GM18508 (cell line): ENCODE data around the gene NFKB2.

Source experiments
- ATAC-seq: cut with Tn5 transposase; IDR thresholded peaks from one replicate; pipeline ENCODE4 v1.9.1; 2021; ENCODE audit warnings: moderate number of reproducible peaks; ENCODE audit not compliant: insufficient read depth, unreplicated experiment

The NFKB2 gene

DNA sequence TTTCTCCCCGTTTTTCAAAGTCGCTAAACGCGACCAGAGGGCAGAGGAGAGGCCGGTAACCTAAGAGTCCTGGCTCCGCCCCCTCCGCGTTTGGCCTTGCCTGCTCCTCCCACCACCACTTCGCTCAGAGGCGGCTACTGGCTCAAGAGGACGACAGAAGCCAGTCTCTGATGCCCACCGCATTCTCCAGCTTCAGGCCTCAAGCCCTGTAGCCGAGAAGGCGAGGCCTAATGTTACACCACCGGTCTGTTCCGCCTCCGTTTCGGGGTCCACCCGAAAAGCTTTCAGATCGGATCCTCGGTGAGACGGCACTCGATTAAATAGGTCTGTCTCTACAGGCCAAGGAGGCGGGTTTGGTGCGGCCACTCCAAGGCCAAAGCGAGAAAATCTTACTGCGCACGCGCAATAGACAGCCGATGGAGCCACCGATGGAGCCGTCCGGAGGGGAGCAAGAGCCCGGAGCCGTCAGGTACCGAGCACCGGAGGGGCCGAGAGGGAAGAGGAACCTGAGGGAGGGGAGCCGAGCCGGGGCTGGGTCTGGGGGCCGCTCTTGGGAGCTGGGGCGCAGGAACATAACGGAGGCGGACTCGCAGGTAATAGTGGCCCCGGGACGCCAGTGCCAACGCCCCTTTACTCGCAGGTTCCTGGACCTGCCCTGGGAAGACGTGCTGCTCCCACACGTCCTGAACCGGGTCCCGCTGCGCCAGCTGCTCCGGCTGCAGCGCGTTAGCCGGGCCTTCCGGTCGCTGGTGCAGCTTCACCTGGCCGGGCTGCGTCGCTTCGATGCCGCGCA, 25.4 kb downstream of the NFKB2 start, which contains the start of gene FBXL15:
FBXL15 (plus strand) TSS at position 123 of the 793 bp plus-strand sequence; CDS start at position 417, 294 bp downstream.
- peak; percentile 42 for ATAC-seq

DNA sequence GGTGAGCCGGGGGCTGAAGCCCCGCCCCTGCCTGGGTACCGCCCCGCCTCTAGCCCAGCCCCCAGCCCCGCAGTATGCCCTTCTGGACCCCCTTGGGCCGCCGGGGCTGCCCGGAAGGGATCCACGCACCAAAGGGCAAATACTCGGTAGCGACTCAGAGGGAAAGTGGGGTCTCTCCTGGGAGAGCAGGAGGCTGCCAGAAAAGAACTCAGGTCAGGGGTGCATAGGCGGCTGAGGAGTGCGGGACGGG, 25.9 kb downstream of the NFKB2 start:
- ATAC-seq = no peak

DNA sequence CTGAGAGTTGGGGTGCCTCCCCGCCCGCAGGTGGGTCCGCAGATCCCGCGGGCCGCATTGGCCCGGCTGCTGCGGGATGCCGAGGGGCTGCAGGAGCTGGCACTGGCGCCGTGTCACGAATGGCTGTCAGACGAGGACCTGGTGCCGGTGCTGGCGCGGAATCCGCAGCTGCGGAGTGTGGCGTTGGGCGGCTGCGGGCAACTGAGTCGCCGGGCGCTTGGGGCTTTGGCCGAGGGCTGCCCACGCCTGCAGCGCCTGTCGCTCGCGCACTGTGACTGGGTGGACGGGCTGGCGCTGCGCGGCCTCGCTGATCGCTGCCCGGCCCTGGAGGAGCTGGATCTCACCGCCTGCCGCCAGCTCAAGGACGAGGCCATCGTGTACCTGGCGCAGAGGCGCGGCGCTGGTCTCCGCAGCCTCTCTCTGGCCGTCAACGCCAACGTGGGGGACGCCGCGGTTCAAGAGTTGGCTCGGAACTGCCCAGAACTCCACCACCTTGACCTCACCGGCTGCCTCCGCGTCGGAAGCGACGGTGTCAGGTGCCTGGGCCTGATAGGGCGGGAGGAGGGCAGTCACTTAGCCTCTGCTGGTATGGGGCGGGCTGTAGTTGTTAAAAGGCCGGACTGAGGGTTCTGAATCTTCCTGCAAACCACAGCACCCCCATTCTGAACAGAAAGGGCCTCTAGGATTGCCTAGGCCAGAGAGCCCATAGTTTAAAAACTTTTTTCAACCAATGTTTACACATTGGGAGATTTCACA, 26.4 kb downstream of the NFKB2 start:
- ATAC-seq = no peak

DNA sequence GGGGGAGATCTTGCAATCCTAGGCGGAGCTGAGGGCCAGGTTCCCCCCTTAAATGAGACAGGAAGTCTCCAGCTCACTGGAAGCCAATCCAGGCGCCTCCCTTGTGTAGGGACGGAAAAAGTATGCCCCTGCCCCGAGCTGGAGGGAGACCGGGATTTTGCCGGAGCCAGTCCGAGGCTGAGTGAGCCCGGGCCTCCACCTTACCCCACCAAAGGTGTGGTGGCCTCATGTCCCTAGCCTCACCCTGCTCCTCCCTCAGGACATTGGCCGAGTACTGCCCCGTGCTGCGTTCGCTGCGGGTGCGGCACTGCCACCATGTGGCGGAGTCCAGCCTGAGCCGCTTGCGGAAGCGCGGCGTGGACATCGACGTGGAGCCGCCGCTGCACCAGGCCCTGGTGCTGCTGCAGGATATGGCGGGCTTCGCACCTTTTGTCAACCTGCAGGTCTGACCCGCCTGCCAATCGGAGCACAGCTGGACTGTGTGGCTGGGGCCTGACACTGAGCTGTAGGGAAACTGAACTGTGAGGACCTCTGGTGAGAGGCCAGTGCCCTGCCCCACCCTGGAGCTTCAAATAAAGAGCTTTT, 27.1 kb downstream of the NFKB2 start:
- no peak for ATAC-seq

DNA sequence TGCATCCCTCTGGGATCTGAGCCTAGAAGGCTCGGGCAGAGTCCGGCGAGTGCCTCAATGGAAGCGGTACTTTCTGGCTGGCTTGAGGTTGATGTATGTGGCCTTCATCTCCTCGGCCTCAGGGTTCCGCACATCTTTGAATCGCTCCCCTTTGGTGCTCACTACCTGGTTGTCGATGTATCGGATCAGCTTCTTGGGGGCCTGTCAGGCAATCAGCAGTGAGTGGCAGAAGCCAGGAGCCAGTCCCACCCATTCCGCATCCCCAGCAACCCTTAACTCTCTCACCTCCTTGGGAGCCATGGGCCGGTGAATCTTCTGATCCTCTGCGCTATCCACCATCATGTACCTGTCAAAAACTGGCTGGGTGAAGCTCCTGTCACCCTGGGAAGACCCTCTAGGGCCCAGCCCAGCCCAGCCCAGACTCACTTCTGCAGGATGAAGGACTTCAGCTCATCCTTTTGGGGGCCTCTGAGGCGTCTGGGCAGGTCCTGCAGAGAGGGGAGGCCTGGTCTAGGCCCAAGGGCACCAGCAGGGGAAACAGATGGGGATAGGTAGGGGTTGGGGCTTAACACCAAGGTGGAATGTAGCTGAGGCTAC, 28.0 kb downstream of the NFKB2 start:
- ATAC-seq = no peak

DNA sequence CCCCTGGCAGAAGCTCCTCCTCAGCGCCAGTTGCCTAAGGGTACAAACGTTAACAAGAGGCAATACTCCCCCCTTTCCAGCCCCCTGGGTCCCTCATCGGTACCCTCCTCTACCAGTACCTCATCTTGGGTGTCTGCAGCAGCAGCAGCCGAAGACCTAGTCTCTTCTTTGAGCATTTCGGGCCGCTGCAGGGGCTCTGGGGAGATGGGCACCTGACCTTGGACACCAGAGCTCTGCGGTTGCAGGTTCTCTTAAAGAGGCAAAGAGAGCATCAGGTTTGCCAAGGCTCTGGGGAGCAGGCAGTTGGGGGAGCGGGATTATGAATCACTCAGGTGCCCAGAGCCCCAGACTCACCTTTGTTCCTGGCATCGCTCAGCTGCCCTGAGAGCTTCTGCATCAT, 28.6 kb downstream of the NFKB2 start:
- no peak for ATAC-seq

DNA sequence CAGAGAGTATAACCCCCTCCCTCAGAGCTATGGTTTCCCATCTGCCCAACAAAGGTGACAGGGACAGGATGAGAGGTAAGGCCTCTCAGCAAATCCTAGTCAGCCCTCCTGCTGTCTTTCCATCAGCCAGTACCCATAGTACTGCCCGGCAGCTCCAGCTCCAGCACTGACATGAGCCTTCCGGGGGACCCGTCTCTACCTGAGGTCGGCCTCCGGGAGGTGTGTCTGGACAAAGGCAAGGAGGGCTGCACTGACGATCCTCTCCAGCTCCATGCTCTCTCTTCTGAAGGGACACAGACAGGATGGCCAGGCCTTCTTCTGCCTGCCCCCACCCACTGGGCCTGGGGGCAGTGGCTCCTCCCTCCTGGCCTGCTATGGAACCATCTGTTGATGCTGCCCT, 29.4 kb downstream of the NFKB2 start:
- no peak for ATAC-seq

DNA sequence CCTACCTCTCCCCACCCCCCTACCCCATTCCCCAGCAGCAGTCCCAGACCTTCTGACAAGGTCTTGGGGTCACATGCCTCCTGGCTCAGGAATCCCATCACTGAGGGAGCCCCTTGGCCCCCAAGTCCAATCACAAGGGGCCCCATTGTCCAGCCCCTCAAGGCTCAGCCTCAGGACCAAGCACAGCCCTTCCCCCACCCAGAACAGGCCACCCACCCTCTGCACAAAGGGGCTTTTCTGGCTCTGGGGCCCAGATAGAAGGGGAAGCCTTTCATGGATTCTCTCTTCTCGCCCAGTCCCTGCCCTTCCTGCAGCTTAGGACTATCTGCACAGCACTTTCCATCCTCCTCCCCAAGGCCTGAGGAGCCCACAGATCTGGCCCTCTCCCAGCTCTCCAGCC, 29.9 kb downstream of the NFKB2 start:
- ATAC-seq = no peak

DNA sequence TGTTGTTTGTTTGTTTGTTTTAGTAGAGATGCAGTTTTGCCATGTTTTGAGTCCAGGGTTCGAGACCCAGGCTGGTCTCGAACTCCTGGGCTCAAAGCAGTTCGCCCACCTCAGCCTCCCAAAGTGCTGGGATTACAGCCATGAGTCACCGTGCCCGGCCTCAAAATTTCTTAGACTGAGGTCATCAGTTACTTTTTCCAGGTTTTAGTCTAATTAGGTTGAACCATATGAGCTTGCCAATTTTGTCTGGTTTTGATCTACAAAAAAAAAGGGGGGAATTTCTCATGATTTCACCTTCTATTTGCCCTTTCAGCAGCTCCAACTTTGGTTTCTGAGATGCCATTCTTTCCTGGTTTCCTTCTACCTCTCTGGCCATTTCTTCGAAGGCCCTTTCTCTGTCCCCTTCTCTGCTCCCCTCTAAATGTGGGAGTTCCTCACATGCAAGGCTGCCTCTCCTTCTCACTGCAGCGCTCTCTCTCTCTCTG, 31.3 kb downstream of the NFKB2 start:
- no peak for ATAC-seq

DNA sequence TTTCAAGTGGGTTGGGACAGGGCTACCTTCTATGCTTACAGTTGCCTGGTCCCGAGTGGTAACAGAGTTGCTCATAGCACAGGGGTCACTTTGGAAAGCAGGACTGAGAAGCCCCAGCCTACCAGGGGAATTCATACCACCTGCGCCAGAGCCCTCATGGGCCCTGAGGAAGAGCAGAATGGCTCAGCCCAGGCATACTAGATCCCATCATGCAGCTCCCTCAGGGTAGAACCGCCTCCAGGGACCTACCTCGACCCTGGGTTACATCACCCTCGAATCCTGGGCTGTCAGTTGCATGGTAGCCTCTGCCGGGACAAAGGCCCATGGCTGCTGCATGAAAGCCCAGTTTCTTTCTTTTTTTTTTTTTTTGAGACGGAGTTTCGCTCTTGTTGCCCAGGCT, 34.0 kb downstream of the NFKB2 start:
- ATAC-seq = no peak

DNA sequence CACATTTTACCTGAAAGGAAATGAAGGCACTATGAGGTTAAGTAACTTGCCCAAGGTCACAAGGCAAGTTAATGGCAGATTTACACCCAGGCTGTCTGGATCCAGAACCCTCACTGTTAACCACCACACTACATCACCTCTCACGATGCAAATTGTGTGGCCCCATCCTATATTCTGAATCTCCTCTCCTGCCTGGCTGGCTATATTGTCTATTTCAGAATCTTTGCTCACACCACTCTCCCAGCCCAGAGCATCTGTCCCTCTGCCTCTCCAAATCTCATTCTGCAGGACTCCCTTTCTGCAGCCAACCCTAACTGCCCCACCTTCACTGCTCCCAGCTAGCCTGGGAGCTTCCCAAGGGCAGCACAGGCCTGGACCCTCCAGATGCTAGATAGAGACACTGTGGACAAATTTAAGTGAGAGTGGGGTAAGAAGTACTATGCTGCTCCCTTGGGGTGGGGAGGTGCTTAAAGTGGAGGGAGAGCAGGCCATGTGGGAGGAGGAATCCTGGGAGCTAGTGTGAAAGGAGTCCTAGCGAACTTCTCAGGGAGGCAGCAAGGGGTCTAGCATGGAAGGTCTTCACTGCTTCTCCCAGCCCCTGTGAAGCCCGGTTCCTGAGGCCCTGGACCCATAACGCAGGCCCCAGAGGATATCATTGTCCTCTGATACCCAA, 36.1 kb downstream of the NFKB2 start:
- ATAC-seq = no peak

DNA sequence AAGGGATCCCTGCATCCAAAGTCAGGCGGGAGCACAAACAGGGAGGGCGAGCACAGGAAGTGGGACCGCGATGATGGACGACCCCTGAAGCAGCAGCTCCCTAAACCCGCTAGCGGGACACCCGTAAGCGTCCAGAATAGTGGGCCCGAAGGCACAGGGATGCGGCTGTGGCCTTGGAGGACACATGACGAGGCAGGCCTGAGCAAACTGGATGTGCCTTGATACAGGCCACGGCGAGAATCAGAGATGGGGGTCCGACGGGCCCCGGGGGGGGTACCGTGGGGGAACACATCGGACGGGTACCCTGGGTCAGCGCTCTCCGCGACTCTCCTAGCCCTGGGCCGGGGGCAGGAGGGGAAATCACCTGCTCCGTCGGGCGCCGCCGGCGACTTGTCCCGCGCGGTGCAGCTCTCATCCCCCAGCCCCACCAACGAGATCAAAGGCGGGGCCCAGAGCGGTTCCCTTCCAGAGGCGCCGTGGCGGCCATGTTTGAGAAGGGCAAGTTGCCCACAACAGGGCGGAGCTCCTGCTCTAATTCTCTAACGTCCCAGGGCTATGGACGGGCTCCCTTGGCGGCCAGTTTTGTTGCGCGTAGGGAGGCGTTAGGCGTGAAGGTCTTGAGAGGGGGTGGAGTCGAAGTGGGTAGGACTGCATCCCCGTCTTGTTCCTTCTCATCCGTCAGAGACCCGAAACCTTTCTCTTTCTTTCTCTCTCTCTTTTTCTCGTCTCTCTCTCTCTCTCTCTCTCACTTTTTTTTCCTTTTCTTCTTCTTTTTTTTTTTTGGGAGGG, 36.9 kb downstream of the NFKB2 start, which contains the start of gene CUEDC2:
CUEDC2 (minus strand) TSS at position 413 of the 789 bp plus-strand sequence. CDS start 7,386 bp downstream, outside the sequence.
- ATAC-seq = peak; percentile 86

DNA sequence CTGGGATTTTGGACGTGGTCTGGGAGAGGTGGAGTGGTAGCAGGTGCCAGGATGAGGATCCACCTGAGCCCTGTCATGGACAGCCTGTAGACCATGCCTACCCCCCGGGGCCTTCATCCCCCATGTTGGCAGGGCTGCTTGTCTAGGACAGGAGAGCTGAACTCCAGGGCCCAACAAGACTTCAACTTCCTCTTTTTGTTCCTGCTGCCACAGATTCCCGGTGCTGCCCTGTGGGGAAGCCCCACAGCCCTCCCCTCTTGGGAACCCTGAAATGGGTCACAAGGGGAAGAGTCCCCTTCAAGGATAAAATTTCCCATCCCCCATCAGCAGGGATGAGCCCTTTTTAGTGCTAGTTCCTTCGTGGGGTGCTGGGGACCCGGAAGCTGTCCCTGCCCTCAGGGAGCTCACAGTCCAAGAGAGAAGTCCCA, 38.1 kb downstream of the NFKB2 start:
- no peak for ATAC-seq

DNA sequence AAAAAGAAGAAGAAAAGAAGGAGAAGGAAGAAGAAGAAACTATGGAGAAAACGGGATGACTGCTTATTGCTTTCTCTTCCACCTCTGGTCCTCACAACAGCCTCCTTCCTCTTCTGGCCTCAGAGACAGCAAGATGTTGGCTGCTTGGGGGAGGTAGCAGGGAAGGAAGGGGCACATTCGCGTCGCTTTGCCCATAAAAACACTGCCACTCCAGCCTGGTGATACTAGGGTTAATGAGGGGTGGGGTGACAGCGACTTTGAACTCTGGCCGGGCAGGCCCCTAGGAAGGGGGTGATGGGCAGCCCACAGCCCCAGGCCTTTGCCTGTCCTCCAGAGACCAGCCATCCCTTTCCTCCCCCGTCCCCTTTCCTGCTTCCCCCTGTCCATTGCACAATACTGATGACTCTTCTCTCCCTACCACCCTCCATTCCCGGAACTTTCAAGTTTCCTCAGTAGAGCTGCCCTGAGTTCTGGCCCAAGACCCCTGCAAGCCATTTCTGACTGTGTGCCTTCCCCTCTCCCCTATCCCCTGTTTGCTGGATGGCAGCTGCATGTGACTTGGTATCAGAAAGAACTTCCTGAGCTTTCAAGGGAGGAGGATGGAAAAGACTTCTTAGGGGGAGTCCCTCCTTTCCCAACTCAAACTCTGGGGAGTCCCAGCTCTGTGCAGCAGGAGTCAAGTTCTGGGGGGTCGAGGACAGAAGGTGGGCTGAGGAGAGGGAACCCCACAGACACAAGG, 39.1 kb downstream of the NFKB2 start:
- no peak for ATAC-seq

DNA sequence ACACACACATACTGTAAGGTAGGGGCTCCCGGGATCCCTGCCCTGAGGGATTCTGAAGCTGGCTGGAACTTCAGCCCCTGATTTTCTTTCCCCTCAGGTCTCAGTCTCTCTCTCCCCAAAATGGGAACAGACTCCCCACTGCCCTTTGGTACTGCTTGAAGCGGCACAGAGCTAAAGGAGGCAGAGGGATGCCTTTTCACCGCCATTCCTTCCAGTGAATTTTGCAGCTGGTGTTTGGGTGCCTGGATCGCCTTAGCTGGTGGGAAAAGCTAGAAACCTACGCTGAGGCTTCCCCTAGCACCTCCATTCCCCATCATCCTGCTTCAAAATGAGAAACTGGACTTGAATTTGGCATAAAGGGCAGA, 39.6 kb downstream of the NFKB2 start:
- no peak for ATAC-seq

DNA sequence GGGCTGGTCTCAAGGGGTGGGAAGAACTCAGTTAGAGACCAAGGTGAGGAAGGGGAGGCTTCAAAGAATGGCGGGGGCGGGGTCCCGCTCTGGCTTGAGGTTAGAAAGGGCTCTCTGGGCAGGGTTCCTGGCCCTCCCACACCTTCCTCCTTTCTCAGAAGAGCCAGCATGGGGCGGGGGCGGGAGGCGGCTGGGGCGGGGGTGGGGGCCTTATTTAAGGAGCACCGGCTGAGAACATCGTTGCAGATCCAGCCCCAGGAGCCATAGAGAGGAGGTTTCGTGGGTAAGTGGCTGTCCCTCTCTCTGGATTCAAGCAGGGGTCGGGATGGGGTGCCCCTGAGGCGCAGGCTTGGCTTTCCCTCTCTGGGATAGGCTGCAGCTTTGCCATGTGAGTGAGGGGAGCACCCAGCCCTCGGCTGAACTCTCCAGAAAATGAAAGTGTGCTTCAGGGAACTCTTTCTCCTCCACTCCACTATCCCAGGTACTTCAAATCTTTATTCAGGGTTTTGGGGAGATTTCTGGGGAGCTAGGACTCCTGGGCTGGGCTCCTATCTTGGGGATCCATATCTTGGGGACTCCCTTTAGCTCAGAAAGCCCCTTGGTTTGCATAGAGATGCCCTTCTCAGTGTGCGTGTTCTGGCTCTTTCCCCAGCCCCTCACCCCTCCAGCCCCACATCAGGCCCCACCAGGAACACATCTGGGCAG, 40.2 kb downstream of the NFKB2 start:
- ATAC-seq = no peak

DNA sequence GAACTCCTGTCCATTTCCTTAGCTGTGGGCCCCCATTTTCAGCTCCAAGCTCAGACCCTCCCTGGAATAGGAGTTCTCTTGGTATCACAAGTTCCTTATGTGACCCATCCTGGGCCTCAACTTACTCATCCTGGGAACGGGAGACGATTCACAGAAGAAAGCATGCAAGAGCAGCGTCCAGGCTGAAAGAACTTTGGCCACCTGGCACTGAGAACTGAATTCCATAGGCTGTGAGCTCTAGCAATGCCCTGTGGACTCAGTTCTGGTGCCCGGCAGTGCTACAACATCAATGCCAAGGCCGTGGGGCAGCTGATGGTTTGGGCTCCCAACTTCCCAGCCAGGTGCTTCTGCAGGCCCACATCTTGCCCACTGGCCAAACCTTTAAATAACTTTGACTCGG, 40.8 kb downstream of the NFKB2 start:
- no peak for ATAC-seq

DNA sequence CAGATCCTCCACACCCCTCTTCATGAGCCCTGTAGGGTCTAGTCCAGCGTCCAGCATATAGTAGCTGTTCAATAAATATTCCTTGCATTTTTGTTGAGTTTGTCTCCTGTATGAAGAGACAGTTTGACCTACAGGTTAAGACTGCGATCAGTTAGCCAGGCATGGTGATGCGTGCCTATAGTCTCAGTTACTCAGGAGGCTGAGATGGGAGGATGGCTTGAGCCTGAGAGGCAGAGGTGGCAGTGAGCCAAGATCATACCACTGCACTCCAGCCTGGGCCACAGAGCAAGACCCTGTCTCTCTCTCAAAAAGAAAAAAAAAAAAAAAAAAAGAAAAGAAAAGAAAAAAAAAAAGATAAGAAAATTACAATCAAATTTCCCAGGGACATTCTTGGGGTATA, 42.0 kb downstream of the NFKB2 start:
- no peak for ATAC-seq
